Esophagus squamous epithelium (tissue), 4 donors: Measurements from ENCODE around the gene DES.

ENCODE experiments used
- POLR2A ChIP-seq, 4 donors: fragments of 450-650 bp; IDR thresholded peaks; one replicate each; pipeline ENCODE4 v1.6.1; 2017; ENCODE audit warnings: antibody characterized with exemption in 4 of 4, mild to moderate bottlenecking in 4 of 4, moderate library complexity in 3 of 4
- TF ChIP-seq, protein P1 (sequence below), 6 experiments: fragments of 450-650 bp in 4 of 6; fragments of 200-600 bp in 2 of 6; sonication (generic) in 2 of 6; IDR thresholded peaks; one replicate each; pipeline ENCODE4 v1.5.1; 2016 to 2019; ENCODE audit warnings: antibody characterized with exemption in 6 of 6, mild to moderate bottlenecking in 4 of 6, moderate library complexity in 4 of 6

DNA sequence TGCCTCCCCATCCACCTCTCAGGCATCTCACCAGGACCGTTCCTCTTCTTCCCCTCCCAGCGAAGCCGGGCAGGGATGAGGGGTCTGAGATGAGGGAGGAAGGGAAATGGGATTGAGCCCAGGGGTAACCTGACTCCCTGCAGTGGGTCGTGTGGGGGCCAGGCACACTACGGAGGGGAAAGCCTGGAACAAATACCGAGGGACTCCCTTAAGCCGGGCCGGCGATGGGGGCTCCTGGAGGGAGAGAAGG, 16.2 kb downstream of the DES start:
- TF ChIP-seq, protein P1, sequence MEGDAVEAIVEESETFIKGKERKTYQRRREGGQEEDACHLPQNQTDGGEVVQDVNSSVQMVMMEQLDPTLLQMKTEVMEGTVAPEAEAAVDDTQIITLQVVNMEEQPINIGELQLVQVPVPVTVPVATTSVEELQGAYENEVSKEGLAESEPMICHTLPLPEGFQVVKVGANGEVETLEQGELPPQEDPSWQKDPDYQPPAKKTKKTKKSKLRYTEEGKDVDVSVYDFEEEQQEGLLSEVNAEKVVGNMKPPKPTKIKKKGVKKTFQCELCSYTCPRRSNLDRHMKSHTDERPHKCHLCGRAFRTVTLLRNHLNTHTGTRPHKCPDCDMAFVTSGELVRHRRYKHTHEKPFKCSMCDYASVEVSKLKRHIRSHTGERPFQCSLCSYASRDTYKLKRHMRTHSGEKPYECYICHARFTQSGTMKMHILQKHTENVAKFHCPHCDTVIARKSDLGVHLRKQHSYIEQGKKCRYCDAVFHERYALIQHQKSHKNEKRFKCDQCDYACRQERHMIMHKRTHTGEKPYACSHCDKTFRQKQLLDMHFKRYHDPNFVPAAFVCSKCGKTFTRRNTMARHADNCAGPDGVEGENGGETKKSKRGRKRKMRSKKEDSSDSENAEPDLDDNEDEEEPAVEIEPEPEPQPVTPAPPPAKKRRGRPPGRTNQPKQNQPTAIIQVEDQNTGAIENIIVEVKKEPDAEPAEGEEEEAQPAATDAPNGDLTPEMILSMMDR (IDR thresholded peaks at IDR 0.05): no peak
- no peak for TF ChIP-seq POLR2A (IDR thresholded peaks at IDR 0.05)
